Activated naive CD8-positive, alpha-beta T cell (primary cell): ENCODE data around the gene RNF113B.
A peak's percentile ranks its signal among the peaks of the same experiment; 100 is the strongest.

ENCODE experiments used
- H3K27ac Mint-ChIP-seq: one replicate; pipeline ENCODE4 v1.8.0; 2021; ENCODE audit warnings: mixed read lengths
- H3K27me3 Mint-ChIP-seq: one replicate; pipeline ENCODE4 v1.8.0; 2021; ENCODE audit warnings: mixed read lengths
- H3K36me3 Mint-ChIP-seq: one replicate; pipeline ENCODE4 v1.8.0; 2021; ENCODE audit warnings: mixed read lengths
- H3K4me1 Mint-ChIP-seq: one replicate; pipeline ENCODE4 v1.8.0; 2021; ENCODE audit warnings: low read depth, mixed read lengths
- H3K4me3 Mint-ChIP-seq: one replicate; pipeline ENCODE4 v1.8.0; 2021; ENCODE audit warnings: mild to moderate bottlenecking, mixed read lengths
- H3K9me3 Mint-ChIP-seq: one replicate; pipeline ENCODE4 v1.8.0; 2021; ENCODE audit warnings: low read depth, mixed read lengths

The RNF113B gene

GRCh38 chr13:98144027-98144741 is 32.9 kb downstream of the RNF113B start:
- Mint-ChIP-seq H3K4me1 (peaks cover 4% of the 10 kb centered on the region), H3K27me3 (peaks cover 43% of the 10 kb centered on the region), H3K4me3 (peak overlapping the region; percentile 80), H3K36me3 (no peaks in the 10 kb centered on the region), H3K27ac (no peak overlapping the region), H3K9me3 (no peaks in the 10 kb centered on the region)

GRCh38 chr13:98143601-98144026 is 33.5 kb downstream of the RNF113B start:
- Mint-ChIP-seq H3K4me3 (peak overlapping the region; percentile 80), H3K27me3 (peaks cover 43% of the 10 kb centered on the region), H3K36me3 (no peaks in the 10 kb centered on the region), H3K9me3 (no peaks in the 10 kb centered on the region), H3K27ac (no peak overlapping the region), H3K4me1 (peaks cover 4% of the 10 kb centered on the region)

- Mint-ChIP-seq H3K36me3 (no peaks in the 10 kb centered on the region), H3K9me3 (no peaks in the 10 kb centered on the region), H3K4me3 (no peak overlapping the region), H3K27ac (no peak overlapping the region), H3K4me1 (peaks cover 4% of the 10 kb centered on the region), H3K27me3 (peaks cover 43% of the 10 kb centered on the region)
Measured at GRCh38 chr13:98143157-98143553, 33.9 kb downstream of the RNF113B start.

GRCh38 chr13:98142380-98143156 is 34.5 kb downstream of the RNF113B start, which contains the start of gene FARP1:
Gene FARP1 (plus strand): TSS chr13:98143094. CDS start chr13:98213243, 70,149 bp downstream.
- Mint-ChIP-seq H3K36me3 (no peaks in the 10 kb centered on the region), H3K4me3 (peak within 1 kb of the TSS; percentile 80), H3K4me1 (peaks cover 4% of the 10 kb centered on the region), H3K27ac (no peak within 1 kb of the TSS), H3K9me3 (no peaks in the 10 kb centered on the region), H3K27me3 (peaks cover 48% of the 10 kb centered on the region)

- Mint-ChIP-seq H3K4me1 (peaks cover 4% of the 10 kb centered on the region), H3K9me3 (no peaks in the 10 kb centered on the region), H3K27ac (no peak overlapping the region), H3K4me3 (peak overlapping the region; percentile 64), H3K36me3 (no peaks in the 10 kb centered on the region), H3K27me3 (peaks cover 45% of the 10 kb centered on the region)
Measured at GRCh38 chr13:98141509-98142379, 35.3 kb downstream of the RNF113B start.

- Mint-ChIP-seq H3K27ac (no peak overlapping the region), H3K4me1 (peaks cover 4% of the 10 kb centered on the region), H3K36me3 (no peaks in the 10 kb centered on the region), H3K4me3 (peak overlapping the region; percentile 20), H3K27me3 (peaks cover 44% of the 10 kb centered on the region), H3K9me3 (no peaks in the 10 kb centered on the region)
Measured at GRCh38 chr13:98141091-98141490, 36.0 kb downstream of the RNF113B start.

- H3K36me3 Mint-ChIP-seq: no peaks in the 10 kb centered on the region
- no peaks in the 10 kb centered on the region for H3K9me3 Mint-ChIP-seq
- no peak overlapping the region for H3K4me3 Mint-ChIP-seq
- H3K27me3 Mint-ChIP-seq: peaks cover 33% of the 10 kb centered on the region
- H3K27ac Mint-ChIP-seq: no peak overlapping the region
- H3K4me1 Mint-ChIP-seq: no peaks in the 10 kb centered on the region
Measured at GRCh38 chr13:98134901-98135300, 42.2 kb downstream of the RNF113B start.

- no peaks in the 10 kb centered on the region for H3K9me3 Mint-ChIP-seq
- peaks cover 25% of the 10 kb centered on the region for H3K27me3 Mint-ChIP-seq
- H3K4me1 Mint-ChIP-seq: no peaks in the 10 kb centered on the region
Measured at GRCh38 chr13:98133946-98134345, 43.1 kb downstream of the RNF113B start.

GRCh38 chr13:98129059-98129746 is 47.9 kb downstream of the RNF113B start:
- H3K4me3 Mint-ChIP-seq: no peak overlapping the region
- H3K9me3 Mint-ChIP-seq: peaks cover 2% of the 10 kb centered on the region
- peaks cover 11% of the 10 kb centered on the region for H3K27me3 Mint-ChIP-seq

More at GRCh38 chr13:98133946-98134345, 43.1 kb downstream of the RNF113B start:
- no peak overlapping the region for H3K27ac Mint-ChIP-seq
- no peak overlapping the region for H3K4me3 Mint-ChIP-seq
- no peaks in the 10 kb centered on the region for H3K36me3 Mint-ChIP-seq

More at GRCh38 chr13:98129059-98129746, 47.9 kb downstream of the RNF113B start:
- no peaks in the 10 kb centered on the region for H3K36me3 Mint-ChIP-seq
- H3K4me1 Mint-ChIP-seq: no peaks in the 10 kb centered on the region
- H3K27ac Mint-ChIP-seq: no peak overlapping the region
